Neural progenitor cell (in vitro differentiated cells): ENCODE measurements around the gene TFPT. TPM values are rescaled to one million over a fixed set of nuclear protein-coding genes. Genes with fewer than 3 reads are reported as not detected.
"Not testable (repeated sequence)": the region's sequence is repeated elsewhere in the genome, so short reads cannot be mapped to it uniquely, and the experiment has no call there.

Source experiments
- DNase-seq: peaks from one replicate; pipeline ENCODE4 v3.0.0-alpha.2; 2016; ENCODE audit warnings: low spot score
- H2AFZ ChIP-seq: fragments of 200-600 bp; sonication (generic); replicated peaks from 2 replicates; pipeline ENCODE4 v1.6.1; 2016; ENCODE audit warnings: antibody characterized with exemption
- H3F3A ChIP-seq: fragments of 200-600 bp; sonication (generic); 2 replicates; pipeline ENCODE4 v1.6.1; 2016; ENCODE audit warnings: antibody characterized with exemption, low read depth
- H3K27ac ChIP-seq: fragments of 200-600 bp; sonication (generic); 2 replicates; pipeline ENCODE4 v1.5.1; 2016; ENCODE audit warnings: mild to moderate bottlenecking
- H3K27me3 ChIP-seq: fragments of 200-600 bp; sonication (generic); 2 replicates; pipeline ENCODE4 v1.6.1; 2016; ENCODE audit warnings: mild to moderate bottlenecking, moderate library complexity
- H3K36me3 ChIP-seq: fragments of 200-600 bp; sonication (generic); 2 replicates; pipeline ENCODE4 v1.5.1; 2016
- H3K4me1 ChIP-seq: fragments of 200-600 bp; sonication (generic); 2 replicates; pipeline ENCODE4 v1.6.1; 2016; ENCODE audit warnings: mixed run types
- H3K4me2 ChIP-seq: fragments of 200-600 bp; sonication (generic); 2 replicates; pipeline ENCODE4 v1.6.1; 2016
- H3K4me3 ChIP-seq: fragments of 200-600 bp; sonication (generic); 2 replicates; pipeline ENCODE4 v1.5.1; 2016
- H3K79me2 ChIP-seq: fragments of 200-600 bp; sonication (generic); 2 replicates; pipeline ENCODE4 v1.6.1; 2016; ENCODE audit warnings: low read depth
- H3K9ac ChIP-seq: fragments of 200-600 bp; sonication (generic); 2 replicates; pipeline ENCODE4 v1.6.1; 2016
- H3K9me3 ChIP-seq: fragments of 200-600 bp; sonication (generic); 2 replicates; pipeline ENCODE4 v1.5.1; 2016; ENCODE audit warnings: low read depth
- H4K20me1 ChIP-seq: fragments of 200-600 bp; sonication (generic); 2 replicates; pipeline ENCODE4 v1.6.1; 2016; ENCODE audit warnings: low read depth
- H3K27ac Mint-ChIP-seq: 3 replicates; pipeline ENCODE4 v1.8.0; 2021; ENCODE audit warnings: mixed read lengths
- H3K27me3 Mint-ChIP-seq: 2 replicates; pipeline ENCODE4 v1.8.0; 2022; ENCODE audit warnings: low read depth, mild to moderate bottlenecking, inconsistent platforms, moderate library complexity, mixed read lengths; ENCODE audit not compliant: insufficient read depth
- H3K36me3 Mint-ChIP-seq: 3 replicates; pipeline ENCODE4 v1.8.0; 2021; ENCODE audit warnings: mixed read lengths
- H3K4me1 Mint-ChIP-seq: 3 replicates; pipeline ENCODE4 v1.8.0; 2021; ENCODE audit warnings: mixed read lengths
- H3K4me3 Mint-ChIP-seq: 3 replicates; pipeline ENCODE4 v1.8.0; 2021; ENCODE audit warnings: mild to moderate bottlenecking, moderate library complexity, mixed read lengths
- H3K9me3 Mint-ChIP-seq: 3 replicates; pipeline ENCODE4 v1.8.0; 2020; ENCODE audit warnings: mixed read lengths
- EZH2 ChIP-seq: fragments of 200-600 bp; sonication (generic); IDR thresholded peaks from 2 replicates; pipeline ENCODE4 v1.6.1; 2017; ENCODE audit warnings: antibody characterized with exemption, mild to moderate bottlenecking, moderate library complexity
- EZH2phosphoT487 ChIP-seq: fragments of 200-600 bp; sonication (generic); IDR thresholded peaks from 2 replicates; pipeline ENCODE4 v1.6.1; 2017; ENCODE audit warnings: antibody characterized with exemption
- total RNA-seq: library from RNA; depleted of rRNA; stranded (reverse); fragments of >200 nt; gene quantifications from 2 replicates; pipeline ENCODE4 v1.2.3, GENCODE V29; 2015; ENCODE audit warnings: low replicate concordance
- TF ChIP-seq, protein P1 (sequence below): fragments of 200-600 bp; sonication (generic); IDR thresholded peaks from 2 replicates; pipeline ENCODE4 v1.5.1; 2017; ENCODE audit warnings: antibody characterized with exemption, mild to moderate bottlenecking

The TFPT gene
- total RNA-seq, 1 donor from 2014 or later, result 9.4 TPM

DNA sequence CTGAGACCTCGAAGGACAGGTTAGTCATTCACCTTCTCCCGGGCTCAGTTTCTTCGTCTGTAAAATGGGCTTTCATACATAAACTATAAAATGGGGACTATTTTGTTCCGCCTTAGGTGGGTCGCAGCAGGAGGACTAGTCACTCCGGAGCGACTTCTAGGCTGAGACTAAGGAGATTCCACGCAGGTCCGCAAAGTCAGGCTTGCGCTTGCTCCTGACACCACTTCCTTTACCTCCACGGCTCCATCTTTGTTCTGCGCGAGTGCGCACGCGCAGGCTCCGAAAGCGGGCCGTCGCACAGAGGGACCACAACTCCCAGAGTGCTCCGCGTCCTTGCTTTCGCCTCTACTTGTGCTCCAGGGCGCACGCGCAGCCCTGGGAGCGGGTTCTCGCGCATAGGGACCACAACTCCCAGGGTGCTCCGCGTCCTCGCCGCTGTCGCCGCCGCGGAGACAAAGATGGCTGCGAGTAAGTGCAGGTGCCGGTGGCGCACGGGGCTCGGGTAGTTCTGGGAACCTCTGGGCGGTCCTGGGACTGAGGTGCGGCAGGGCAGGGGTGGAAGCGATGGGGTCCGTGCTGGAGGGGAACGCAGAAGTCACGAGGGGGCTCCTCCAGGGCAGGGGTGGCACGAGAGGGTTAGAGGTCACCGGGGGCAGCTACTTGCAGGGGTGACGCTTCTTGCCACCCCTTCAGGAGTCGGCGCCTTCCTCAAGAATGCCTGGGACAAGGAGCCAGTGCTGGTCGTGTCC, 12.9 kb downstream of the TFPT start, which contains the start of gene NDUFA3:
TSS of gene NDUFA3 (plus strand) at position 435 of the 749 bp plus-strand sequence. CDS start at position 459, 24 bp downstream.
- peaks cover 10% of the 10 kb centered on the region for H3K36me3 Mint-ChIP-seq
- TF ChIP-seq, protein P1, sequence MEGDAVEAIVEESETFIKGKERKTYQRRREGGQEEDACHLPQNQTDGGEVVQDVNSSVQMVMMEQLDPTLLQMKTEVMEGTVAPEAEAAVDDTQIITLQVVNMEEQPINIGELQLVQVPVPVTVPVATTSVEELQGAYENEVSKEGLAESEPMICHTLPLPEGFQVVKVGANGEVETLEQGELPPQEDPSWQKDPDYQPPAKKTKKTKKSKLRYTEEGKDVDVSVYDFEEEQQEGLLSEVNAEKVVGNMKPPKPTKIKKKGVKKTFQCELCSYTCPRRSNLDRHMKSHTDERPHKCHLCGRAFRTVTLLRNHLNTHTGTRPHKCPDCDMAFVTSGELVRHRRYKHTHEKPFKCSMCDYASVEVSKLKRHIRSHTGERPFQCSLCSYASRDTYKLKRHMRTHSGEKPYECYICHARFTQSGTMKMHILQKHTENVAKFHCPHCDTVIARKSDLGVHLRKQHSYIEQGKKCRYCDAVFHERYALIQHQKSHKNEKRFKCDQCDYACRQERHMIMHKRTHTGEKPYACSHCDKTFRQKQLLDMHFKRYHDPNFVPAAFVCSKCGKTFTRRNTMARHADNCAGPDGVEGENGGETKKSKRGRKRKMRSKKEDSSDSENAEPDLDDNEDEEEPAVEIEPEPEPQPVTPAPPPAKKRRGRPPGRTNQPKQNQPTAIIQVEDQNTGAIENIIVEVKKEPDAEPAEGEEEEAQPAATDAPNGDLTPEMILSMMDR, result no peak
- TF ChIP-seq EZH2phosphoT487 (no peak), EZH2 (no peak)
- Histone ChIP-seq H3K4me1 (no peaks in the 10 kb centered on the region), H3K27ac (no peak within 1 kb of the TSS), H3K4me2 (peak within 1 kb of the TSS; percentile 82), H3K9ac (peak within 1 kb of the TSS; percentile 55), H3K79me2 (peaks cover 23% of the 10 kb centered on the region), H3K27me3 (peaks cover 4% of the 10 kb centered on the region), H2AFZ (peak within 1 kb of the TSS; percentile 29), H4K20me1 (no peaks in the 10 kb centered on the region), H3K9me3 (no peaks in the 10 kb centered on the region), H3F3A (peaks cover 7% of the 10 kb centered on the region), H3K36me3 (no peaks in the 10 kb centered on the region), H3K4me3 (peak within 1 kb of the TSS; percentile 76)
- peaks cover 12% of the 10 kb centered on the region for H3K4me1 Mint-ChIP-seq
- peak within 1 kb of the TSS; percentile 98 for H3K4me3 Mint-ChIP-seq
- H3K9me3 Mint-ChIP-seq, result no peaks in the 10 kb centered on the region
- peak; percentile 99 for DNase-seq
- peaks cover 13% of the 10 kb centered on the region for H3K27me3 Mint-ChIP-seq
- H3K27ac Mint-ChIP-seq, result peak within 1 kb of the TSS; percentile 91

DNA sequence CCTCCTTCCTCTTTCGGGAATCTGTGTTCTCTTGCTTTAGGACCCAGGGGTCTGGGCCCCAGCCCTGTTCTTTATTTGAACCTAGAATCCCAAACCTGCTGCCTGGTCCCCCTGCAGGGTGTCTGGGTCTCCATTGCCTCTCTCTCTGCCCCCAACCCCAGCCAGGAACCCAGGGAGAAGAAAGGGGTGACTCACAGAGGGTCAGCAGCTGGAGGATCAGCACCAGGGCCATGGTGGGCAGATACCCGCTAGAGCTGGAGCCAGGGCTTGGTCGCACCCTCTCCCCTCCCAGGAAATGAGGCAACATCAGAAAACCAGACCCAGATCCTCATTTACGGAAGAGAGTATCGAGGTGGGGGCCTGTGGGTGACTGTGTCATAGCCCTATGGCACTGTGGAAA, 14.9 kb downstream of the TFPT start, which contains the start of gene OSCAR:
TSS of gene OSCAR (minus strand) at position 243 of the 400 bp plus-strand sequence. CDS start at position 232, 11 bp downstream.
- no peak within 1 kb of the TSS for H3K27ac Mint-ChIP-seq
- Histone ChIP-seq H3K27me3 (peaks cover 25% of the 10 kb centered on the region), H4K20me1 (no peaks in the 10 kb centered on the region), H3K4me1 (no peaks in the 10 kb centered on the region), H3K79me2 (peaks cover 23% of the 10 kb centered on the region), H3K9ac (no peak within 1 kb of the TSS), H2AFZ (no peak within 1 kb of the TSS), H3K36me3 (no peaks in the 10 kb centered on the region), H3K4me2 (no peak within 1 kb of the TSS), H3K9me3 (no peaks in the 10 kb centered on the region), H3F3A (peaks cover 7% of the 10 kb centered on the region), H3K4me3 (no peak within 1 kb of the TSS), H3K27ac (no peak within 1 kb of the TSS)
- no peaks in the 10 kb centered on the region for H3K9me3 Mint-ChIP-seq
- H3K27me3 Mint-ChIP-seq, result peaks cover 11% of the 10 kb centered on the region
- TF ChIP-seq EZH2, result no peak
- TF ChIP-seq, protein P1, result no peak
- no peak for TF ChIP-seq EZH2phosphoT487
- peaks cover 16% of the 10 kb centered on the region for H3K4me1 Mint-ChIP-seq
- H3K4me3 Mint-ChIP-seq, result peak within 1 kb of the TSS; percentile 98
- peaks cover 2% of the 10 kb centered on the region for H3K36me3 Mint-ChIP-seq
- DNase-seq, result no peak

DNA sequence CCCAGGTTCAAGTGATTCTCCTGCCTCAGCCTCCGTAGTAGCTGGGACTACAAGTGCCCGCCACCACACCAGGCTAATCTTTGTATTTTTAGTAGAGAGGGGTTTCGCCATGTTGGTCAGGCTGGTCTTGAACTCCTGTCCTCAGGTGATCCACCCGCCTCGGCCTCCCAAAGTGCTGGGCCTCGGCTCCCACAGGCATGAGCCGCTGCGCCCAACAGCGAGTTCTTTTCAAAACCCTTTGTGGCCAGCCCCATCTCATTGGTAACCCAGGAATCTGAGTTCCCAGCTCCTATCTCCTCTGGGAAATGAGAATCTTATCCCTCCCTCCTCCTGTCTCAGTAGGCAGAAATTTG, 15.6 kb downstream of the TFPT start:
- not testable (repeated sequence) for H3K9me3 Mint-ChIP-seq, H3K4me3 Mint-ChIP-seq, H3K9me3 ChIP-seq, H3F3A ChIP-seq, H3K4me3 ChIP-seq, H3K4me1 ChIP-seq, H3K4me2 ChIP-seq, H3K36me3 Mint-ChIP-seq, H3K9ac ChIP-seq, H3K36me3 ChIP-seq, H3K27ac Mint-ChIP-seq, H2AFZ ChIP-seq, DNase-seq, H4K20me1 ChIP-seq, H3K27ac ChIP-seq
- Mint-ChIP-seq H3K4me1 (peaks cover 14% of the 10 kb centered on the region), H3K27me3 (peaks cover 11% of the 10 kb centered on the region)
- H3K27me3 ChIP-seq, result peaks cover 32% of the 10 kb centered on the region
- peaks cover 21% of the 10 kb centered on the region for H3K79me2 ChIP-seq
